Measurements from ENCODE around the gene LDLRAD3. TPM values are rescaled to one million over a fixed set of nuclear protein-coding genes. Genes with fewer than 3 reads are reported as not detected.

Gene LDLRAD3
- total RNA-seq, 2 donors from 2014 or later = 0.19 to 0.45 TPM

DNA sequence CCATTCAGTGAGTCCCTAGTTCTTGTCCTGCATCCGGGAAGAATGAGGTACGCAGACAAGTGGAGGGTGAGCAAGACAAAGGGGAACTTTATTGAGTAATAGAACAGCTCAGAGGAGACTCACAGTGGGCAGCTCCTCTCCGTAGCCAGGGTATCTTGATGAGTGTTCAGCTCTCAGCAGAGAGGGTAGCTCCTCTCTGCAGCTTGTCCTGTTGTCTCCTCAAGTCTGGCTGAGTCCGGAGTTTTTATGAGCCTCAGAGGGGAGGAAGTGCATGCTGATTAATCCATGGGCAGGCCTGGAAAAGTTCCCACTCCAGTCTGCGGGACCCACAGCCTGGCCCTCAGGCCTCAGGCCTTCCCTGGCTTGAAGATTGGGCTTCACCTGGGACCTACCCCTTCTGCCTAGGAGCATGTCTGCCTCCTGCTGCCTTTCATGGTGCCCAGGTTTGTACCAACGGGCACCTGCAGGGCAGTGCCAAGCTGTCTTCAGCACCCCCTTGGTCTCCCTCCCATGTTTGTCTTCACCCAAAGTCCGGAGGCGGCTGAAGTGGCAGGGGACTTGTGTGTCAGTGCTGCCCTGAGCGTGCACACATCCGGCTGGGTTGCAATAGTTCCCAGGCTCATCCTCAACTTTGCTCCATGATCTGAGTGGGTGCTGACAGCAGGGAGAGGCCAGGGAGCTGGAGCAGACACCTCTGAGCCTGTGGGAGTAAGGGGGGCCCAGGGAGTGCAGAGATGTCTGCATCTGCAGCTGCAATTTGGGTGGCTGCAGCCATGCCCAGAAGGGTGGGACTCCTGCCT lies 134.2 kb downstream of the LDLRAD3 start:
- Mint-ChIP-seq H3K4me1 (no peaks in the 10 kb centered on the region), H3K36me3 (ENCODE audit: low read depth) (no peaks in the 10 kb centered on the region), H3K27ac (no peak overlapping the region), H3K27me3 (peaks cover 15% of the 10 kb centered on the region), H3K9me3 (no peaks in the 10 kb centered on the region), H3K4me3 (no peak overlapping the region)
- no peak for ATAC-seq (replicated peaks)

DNA sequence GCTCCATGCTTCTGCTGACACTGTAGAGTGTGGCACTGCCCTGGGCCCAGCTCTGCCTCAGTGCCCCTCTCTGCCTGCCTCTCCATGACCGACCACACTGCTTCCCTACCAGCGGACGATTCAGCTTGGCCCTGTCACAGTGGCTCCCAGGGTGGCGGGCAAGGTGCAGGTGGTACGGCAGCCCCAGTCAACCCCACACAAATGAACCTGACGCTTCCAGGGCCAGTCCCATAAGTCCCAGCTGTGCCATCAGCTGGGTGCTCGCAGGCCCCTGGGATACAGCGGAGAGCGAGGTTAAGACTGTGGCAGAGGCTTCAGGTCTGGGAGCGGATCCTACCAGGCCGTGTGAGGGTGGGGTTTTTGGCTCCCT lies 134.8 kb downstream of the LDLRAD3 start:
- Mint-ChIP-seq H3K4me3 (no peak overlapping the region), H3K36me3 (ENCODE audit: low read depth) (no peaks in the 10 kb centered on the region), H3K4me1 (no peaks in the 10 kb centered on the region), H3K9me3 (no peaks in the 10 kb centered on the region), H3K27ac (no peak overlapping the region), H3K27me3 (peaks cover 15% of the 10 kb centered on the region)
- ATAC-seq (replicated peaks) = no peak

DNA sequence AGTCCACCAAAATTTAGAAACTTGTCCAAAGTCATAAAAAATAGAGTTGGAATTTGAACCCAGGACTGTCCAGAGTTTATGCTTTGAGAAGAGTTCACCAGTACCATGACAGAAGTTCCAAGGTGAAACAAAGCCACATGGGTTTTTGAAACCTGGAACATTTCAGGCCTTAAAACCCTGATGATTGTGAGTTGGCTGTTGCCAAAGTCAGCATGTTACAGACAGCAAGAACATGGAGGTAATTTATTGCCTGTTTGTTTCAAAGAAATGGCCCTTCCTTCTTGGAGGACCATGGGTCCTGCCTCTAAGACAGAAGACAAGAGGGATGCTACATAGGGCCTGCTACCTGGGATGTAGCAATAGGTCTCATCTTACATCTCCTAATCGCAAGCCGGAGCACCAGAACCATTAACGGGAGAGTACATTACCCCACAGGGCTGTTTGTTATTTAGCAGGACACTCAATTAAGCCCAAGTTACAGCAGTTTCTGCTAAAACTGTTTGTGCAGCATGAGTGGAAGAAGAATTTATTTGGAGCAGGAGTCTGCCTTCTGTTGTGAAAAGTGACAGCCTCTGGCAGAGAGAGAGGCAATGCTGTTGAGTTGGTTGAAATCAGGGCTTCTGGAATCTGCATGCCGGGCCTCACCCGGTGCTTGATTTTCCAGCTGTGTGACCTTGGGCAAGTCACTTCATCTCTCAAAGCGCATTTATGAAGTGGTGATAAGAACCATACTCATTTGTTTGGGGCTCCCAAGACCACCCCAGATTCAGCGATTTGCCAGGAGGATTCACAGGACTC lies 136.2 kb downstream of the LDLRAD3 start:
- H3K4me1 Mint-ChIP-seq = no peaks in the 10 kb centered on the region
- ATAC-seq (replicated peaks) = no peak
- H3K9me3 Mint-ChIP-seq = no peaks in the 10 kb centered on the region

DNA sequence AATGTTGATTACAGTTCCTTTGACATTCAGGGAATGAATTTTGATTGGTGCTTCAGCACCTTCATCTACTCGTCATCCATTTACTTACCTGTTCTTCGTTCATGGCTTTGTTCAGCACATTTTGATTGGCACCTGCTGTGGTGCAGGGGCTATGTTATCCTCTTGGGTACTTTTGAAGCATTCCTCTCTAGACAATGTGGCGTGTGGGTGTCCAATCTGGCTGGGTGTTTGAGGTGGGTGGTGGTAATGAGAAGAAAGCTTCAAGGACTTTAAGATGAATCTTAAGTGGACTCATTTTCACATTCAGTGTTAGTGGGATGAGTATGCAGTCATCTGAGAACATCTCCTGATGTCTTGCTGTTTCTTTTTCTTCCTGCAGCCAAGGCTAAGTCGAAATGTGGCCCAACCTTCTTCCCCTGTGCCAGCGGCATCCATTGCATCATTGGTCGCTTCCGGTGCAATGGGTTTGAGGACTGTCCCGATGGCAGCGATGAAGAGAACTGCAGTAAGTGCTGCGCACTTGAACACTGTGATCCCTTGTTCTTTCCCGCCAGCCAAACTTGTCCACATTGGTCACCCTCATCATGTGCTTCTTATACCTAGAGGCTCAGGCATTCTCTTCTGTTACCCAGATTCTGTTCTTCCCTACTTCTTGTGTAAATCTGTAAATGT lies 137.5 kb downstream of the LDLRAD3 start:
- Mint-ChIP-seq H3K9me3 (no peaks in the 10 kb centered on the region), H3K36me3 (ENCODE audit: low read depth) (no peaks in the 10 kb centered on the region), H3K4me3 (no peak overlapping the region), H3K27me3 (peaks cover 8% of the 10 kb centered on the region), H3K4me1 (no peaks in the 10 kb centered on the region), H3K27ac (no peak overlapping the region)
- no peak for ATAC-seq (replicated peaks)

More for the DNA sequence above, 136.2 kb downstream of the LDLRAD3 start:
- H3K36me3 Mint-ChIP-seq (ENCODE audit: low read depth) = no peaks in the 10 kb centered on the region
- H3K27ac Mint-ChIP-seq = no peak overlapping the region
- H3K4me3 Mint-ChIP-seq = no peak overlapping the region
- peaks cover 8% of the 10 kb centered on the region for H3K27me3 Mint-ChIP-seq

DNA sequence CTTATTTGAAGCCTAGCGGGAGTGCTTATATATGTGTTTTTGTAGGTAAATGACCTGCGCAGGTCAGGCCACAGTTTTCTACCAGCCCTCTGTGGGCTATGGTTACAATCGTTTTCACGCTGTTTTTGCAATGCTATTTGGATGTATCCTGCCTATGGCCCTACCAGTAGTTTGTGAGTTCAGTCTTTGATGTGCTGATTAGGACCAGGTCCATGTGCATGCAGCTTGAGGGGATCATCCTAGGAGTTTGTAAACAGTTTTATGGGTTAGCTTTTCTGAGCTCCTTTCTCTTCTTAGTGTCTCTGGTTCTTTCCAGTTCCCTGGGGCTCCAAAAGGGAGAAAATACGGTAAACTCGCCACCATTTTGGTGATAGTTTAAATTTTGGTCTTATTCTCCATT lies 142.5 kb downstream of the LDLRAD3 start:
- no peak for ATAC-seq (replicated peaks)
- no peaks in the 10 kb centered on the region for H3K9me3 Mint-ChIP-seq
- H3K36me3 Mint-ChIP-seq (ENCODE audit: low read depth) = no peaks in the 10 kb centered on the region
- no peaks in the 10 kb centered on the region for H3K4me1 Mint-ChIP-seq
- no peak overlapping the region for H3K27ac Mint-ChIP-seq
- no peak overlapping the region for H3K4me3 Mint-ChIP-seq
- H3K27me3 Mint-ChIP-seq = peaks cover 8% of the 10 kb centered on the region

DNA sequence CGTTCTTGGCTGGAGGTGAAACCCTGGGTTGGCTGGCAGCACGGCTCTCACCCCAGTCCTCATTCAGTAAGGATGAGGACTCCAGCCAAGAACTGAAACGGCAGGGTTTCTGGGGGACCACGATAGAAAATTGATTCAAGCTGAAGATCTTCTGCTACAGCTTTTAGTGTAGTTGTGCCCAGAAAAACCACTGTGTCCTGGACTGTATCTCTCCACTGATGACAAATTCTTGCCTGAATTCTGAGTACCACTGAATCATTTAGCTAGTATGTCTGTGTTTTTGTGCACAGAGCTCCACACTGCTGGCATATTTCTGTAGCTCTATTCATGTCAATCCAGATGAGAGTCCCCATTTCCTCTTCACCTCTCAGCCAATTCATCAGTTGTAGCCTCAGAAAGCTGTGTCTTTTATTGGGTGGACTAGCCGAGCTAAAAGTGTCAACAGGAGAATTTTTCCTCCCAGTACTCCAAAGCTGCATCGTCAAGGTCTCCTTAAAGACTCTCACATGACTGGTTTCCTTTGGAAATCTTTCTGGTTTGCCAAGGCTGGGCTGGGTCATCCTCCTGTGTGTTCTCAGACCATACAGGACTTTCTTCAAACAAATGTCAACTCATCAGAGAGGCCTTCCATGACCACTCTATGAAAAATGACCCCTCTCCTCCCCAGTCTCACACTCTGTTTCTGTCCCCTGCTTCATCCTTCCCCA lies 144.6 kb downstream of the LDLRAD3 start:
- Mint-ChIP-seq H3K4me1 (no peaks in the 10 kb centered on the region), H3K27ac (no peak overlapping the region), H3K9me3 (no peaks in the 10 kb centered on the region), H3K36me3 (ENCODE audit: low read depth) (no peaks in the 10 kb centered on the region), H3K4me3 (no peak overlapping the region), H3K27me3 (peaks cover 18% of the 10 kb centered on the region)
- no peak for ATAC-seq (replicated peaks)

DNA sequence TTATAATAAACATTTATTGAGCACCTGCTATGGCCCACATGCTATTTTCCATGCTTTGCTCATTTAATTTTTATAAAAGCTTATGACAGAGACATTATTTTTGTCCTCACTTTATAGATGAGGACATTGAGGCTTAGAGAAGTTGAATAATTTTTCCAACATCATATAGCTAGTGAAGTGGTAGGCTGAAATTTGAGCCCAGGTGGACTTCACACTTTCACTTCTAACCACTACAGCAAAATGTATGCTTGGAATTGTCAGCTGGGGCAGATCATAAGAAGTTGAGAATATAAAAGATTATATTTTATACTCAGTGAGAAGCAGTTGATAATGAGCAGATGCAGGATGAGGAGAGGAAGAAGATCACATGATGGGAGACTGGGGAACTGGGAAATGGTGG lies 146.1 kb downstream of the LDLRAD3 start:
- Mint-ChIP-seq H3K9me3 (no peaks in the 10 kb centered on the region), H3K36me3 (ENCODE audit: low read depth) (no peaks in the 10 kb centered on the region), H3K27ac (no peak overlapping the region), H3K4me1 (no peaks in the 10 kb centered on the region), H3K27me3 (peaks cover 22% of the 10 kb centered on the region), H3K4me3 (no peak overlapping the region)
- no peak for ATAC-seq (replicated peaks)

DNA sequence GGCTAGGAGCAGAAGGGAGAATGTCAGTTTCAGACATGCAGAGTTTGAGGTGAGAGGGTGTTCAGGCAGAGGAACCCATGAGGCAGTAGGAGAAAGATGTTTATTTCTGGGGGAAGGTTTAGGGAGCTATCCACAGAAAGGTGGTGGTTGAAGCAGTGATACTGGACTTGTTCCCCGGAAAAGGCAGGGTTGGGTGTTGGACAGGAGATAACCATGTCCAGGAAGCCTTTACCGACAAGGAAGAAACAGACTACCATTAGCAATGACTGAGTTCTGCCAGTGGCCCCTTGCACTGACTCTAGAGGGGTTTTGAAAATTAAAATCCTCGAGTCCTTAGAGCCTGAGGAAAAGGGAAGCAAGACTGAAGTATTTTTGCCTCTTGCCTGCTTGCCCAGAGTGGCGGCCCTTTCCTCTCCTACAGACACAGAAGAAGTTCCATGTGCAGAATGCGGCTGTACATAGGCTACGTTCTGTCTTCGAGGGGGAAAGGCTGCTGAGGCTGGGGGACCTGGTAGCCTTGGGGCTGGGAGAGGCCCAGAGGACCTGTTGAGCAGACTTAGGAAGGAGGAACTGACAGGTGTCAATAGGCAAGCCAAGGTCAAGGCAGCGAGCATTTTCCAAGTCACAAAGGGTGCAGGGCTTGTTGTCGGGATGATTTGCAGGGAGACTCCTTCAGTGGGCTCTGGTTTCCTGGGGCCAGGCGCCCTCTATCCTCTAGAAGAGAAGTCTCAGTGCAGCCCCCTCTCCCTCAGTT lies 146.7 kb downstream of the LDLRAD3 start:
- no peaks in the 10 kb centered on the region for H3K9me3 Mint-ChIP-seq
- peaks cover 22% of the 10 kb centered on the region for H3K27me3 Mint-ChIP-seq
- H3K36me3 Mint-ChIP-seq (ENCODE audit: low read depth) = no peaks in the 10 kb centered on the region
- no peak for ATAC-seq (replicated peaks)
- H3K27ac Mint-ChIP-seq = no peak overlapping the region
- no peak overlapping the region for H3K4me3 Mint-ChIP-seq
- H3K4me1 Mint-ChIP-seq = no peaks in the 10 kb centered on the region

DNA sequence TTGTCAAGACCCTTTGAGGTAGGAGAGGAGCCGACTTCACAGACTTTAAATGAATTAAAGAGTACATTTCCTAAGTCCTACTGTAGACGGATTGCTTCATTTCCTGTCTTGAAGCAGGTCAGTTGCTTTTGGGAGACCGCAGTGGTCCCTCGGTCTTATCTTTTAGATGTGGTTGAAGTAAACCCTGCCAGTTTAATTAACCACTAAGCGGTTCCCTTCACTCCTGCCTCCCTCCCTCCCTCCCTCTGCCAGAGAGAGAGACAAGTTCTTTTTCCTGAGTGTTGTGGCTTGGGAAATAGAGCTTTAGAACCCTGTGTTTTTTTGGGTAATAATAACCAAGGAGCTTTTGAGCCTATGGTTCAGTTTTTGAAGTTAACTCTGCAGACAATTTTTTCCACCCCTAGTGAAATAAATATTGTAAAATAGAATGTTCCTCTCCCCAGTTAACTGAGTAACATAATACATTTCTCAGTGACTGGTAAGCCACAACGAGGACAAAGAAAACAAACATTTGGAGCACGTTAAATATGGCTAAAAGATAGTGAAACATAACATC lies 147.5 kb downstream of the LDLRAD3 start:
- H3K4me3 Mint-ChIP-seq = no peak overlapping the region
- H3K9me3 Mint-ChIP-seq = no peaks in the 10 kb centered on the region
- H3K4me1 Mint-ChIP-seq = no peaks in the 10 kb centered on the region
- H3K36me3 Mint-ChIP-seq (ENCODE audit: low read depth) = no peaks in the 10 kb centered on the region
- H3K27me3 Mint-ChIP-seq = peaks cover 22% of the 10 kb centered on the region
- ATAC-seq (replicated peaks) = no peak
- no peak overlapping the region for H3K27ac Mint-ChIP-seq

DNA sequence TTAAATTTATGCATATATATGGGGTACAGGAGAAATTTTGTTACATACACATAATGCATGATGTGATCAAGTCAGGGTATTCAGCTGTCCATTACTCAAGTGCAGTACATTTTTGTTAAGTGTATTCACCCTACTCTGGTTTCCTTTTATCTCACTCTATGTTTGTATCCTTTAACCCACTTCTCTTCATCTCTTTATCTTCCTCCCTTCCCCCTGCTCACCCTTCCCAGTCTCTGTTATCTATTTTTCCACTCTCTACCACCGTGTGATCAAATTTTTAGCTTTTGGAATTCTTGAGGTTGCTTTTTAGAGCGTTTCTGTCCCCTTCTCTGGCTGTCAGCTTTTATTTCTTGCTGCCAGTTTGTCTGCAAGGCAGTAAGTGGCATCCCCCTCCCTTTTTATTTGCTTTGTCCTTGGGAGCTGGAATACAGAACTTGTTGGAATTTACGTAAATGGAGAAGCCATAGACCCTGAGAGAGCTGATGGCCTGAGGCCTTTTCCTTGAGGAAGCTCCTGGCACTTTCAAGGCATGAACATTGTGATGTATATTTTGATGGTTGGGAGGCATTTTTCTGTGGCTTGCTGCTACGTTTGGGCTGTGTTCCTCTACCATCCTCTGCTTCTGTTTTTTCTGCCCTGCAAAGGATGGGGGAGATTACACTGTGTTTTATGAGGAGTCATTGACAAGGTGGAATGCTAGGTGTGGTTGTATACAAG lies 148.6 kb downstream of the LDLRAD3 start:
- Mint-ChIP-seq H3K4me1 (no peaks in the 10 kb centered on the region), H3K9me3 (no peaks in the 10 kb centered on the region), H3K4me3 (no peak overlapping the region), H3K36me3 (ENCODE audit: low read depth) (no peaks in the 10 kb centered on the region), H3K27ac (no peak overlapping the region), H3K27me3 (peaks cover 28% of the 10 kb centered on the region)
- ATAC-seq (replicated peaks) = no peak

DNA sequence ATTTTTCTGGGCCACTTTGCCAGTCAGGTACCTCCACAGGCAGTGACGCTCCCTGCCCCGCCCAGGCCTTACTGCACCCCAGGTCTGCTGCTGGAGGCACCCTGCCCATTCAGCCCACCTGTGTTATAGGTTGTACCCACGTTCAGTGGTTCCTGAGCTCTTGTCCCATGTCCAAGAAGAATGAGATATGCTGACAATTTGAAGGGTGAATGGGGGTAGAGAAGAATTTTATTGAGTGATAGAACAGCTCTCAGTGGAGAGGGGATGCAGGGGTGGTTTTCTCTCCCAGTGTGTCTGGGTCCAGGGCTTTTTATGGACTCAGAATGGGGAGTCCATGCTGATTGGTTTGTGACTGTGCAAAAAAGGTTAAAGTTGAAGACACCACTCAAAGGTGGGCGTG lies 149.7 kb downstream of the LDLRAD3 start:
- no peak overlapping the region for H3K4me3 Mint-ChIP-seq
- H3K27ac Mint-ChIP-seq = no peak overlapping the region
- ATAC-seq (replicated peaks) = no peak
- H3K4me1 Mint-ChIP-seq = no peaks in the 10 kb centered on the region
- H3K27me3 Mint-ChIP-seq = peaks cover 25% of the 10 kb centered on the region
- H3K9me3 Mint-ChIP-seq = no peaks in the 10 kb centered on the region
- no peaks in the 10 kb centered on the region for H3K36me3 Mint-ChIP-seq (ENCODE audit: low read depth)

DNA sequence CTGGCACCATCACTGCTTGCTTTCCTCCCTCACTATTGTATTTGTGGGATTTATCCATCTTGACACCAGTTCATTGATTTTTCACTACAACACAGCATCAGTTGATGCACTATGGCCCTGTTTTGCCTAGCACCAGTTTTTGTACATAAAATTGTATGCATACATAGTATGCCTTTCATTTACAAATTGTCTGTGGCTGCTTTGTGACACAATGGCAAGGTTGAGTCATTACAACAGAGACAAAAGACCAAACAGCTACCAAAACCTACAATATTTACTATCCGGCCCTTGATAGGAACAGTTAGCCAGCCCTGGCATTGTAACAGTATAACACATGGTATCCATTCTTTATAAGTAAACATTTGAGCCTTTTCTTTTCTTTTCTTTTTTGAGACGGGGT lies 150.3 kb downstream of the LDLRAD3 start:
- H3K4me1 Mint-ChIP-seq = no peaks in the 10 kb centered on the region
- H3K9me3 Mint-ChIP-seq = no peaks in the 10 kb centered on the region
- no peaks in the 10 kb centered on the region for H3K36me3 Mint-ChIP-seq (ENCODE audit: low read depth)
- ATAC-seq (replicated peaks) = no peak
- no peak overlapping the region for H3K27ac Mint-ChIP-seq
- peaks cover 29% of the 10 kb centered on the region for H3K27me3 Mint-ChIP-seq
- no peak overlapping the region for H3K4me3 Mint-ChIP-seq

DNA sequence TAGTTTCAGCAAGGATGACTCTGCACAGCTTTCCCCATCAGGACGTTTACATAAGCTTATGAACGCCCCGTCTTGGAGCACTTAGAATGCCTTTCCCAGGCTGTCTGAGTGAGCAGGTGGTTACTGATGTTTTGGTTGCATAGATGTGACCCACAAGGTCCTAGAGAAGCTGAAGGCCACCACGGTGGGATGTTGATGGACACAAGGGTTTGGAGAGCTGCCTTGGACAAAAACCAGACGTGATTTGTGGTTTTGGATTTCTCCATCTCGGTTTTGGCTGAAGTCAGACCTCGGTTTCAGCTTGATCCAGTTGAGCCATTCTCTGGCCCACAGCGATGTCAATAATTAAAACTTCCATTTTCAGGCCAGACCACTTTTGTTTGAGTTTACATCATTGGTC lies 151.9 kb downstream of the LDLRAD3 start:
- ATAC-seq (replicated peaks) = no peak

More for the DNA sequence above, 151.9 kb downstream of the LDLRAD3 start:
- Mint-ChIP-seq H3K27me3 (peaks cover 28% of the 10 kb centered on the region), H3K9me3 (no peaks in the 10 kb centered on the region), H3K4me1 (no peaks in the 10 kb centered on the region), H3K4me3 (no peak overlapping the region), H3K36me3 (ENCODE audit: low read depth) (no peaks in the 10 kb centered on the region), H3K27ac (no peak overlapping the region)

All from activated T-helper 17 cell treated with anti-CD3 and anti-CD28 coated beads, Interleukin-2, amount 50 U/mL, for 72 hours (primary cell).